ENCODE data around the gene TUBB1. TPM values are rescaled to one million over a fixed set of nuclear protein-coding genes. Genes with fewer than 3 reads are reported as not detected.

TUBB1 gene
- total and polyA plus RNA-seq, 2 of the 13 experiments (the other 11 are each of a cell fraction or from before 2014, with no cell fraction given): 0.11 to 57.6 TPM

DNA sequence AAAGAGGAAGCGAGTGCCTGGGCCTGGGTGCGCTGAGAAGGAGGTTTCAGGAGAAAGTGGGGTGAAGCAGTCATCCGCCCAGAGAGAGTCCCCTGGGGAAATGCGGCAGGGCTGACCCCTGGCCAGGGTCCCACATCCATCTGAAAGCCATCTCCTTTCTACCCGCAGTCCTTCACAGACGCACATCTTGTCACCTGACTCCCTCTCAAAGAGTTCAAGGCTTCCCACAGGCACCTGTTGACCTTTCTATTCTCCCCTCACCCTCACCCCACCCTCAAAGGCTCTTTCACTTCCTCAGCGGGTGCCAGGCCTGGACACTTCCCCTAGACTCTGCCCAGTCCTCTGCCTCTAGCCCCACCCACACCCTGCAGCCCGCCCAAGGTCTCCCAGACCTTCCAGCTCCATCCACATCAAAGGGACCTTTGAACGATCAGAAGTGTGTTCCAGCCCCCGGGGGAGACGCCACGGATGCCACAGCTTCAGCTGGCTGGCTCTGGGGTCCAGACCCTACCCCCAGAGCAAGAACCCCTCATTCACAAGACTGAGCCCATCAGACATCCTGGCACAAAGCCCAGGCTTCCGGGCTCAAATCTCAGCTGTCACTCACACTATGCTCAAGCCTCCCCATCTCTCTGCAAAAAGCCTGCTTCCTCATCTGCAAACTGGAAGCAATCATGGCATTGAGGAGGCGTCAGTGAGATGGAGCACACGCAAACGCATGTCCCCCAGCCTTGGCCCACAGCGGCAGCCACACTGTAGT is 14.3 kb upstream of the TUBB1 start:
- Histone ChIP-seq H3K27me3 (ENCODE audit: control insufficient read depth in 1 of 2, insufficient read depth in 2 of 2, low read length in 2 of 2) (peaks cover 2 to 27% of the 10 kb centered on the region in 2 experiments), H4K20me1 (ENCODE audit: insufficient read depth, low read length) (no peaks in the 10 kb centered on the region), H2AFZ (ENCODE audit: low read length) (no peak overlapping the region), H3K4me3 (replicated peaks in 1 of 3; ENCODE audit: insufficient read depth in 1 of 3, low read depth in 2 of 3, low read length in 3 of 3) (peak overlapping the region; percentile 13 to 73 (median 20); a peak in 5 of 6 replicates), H3K27ac (ENCODE audit: extremely low read length, insufficient read depth, low read length) (no peak overlapping the region), H3K4me1 (ENCODE audit: insufficient read depth, low read length) (peaks cover 86% of the 10 kb centered on the region), H3K36me3 (replicated peaks in 1 of 2; ENCODE audit: control insufficient read depth in 1 of 2, insufficient read depth in 2 of 2, low read length in 2 of 2) (no peaks in the 10 kb centered on the region), H3K79me2 (ENCODE audit: insufficient read depth, low read length) (no peaks in the 10 kb centered on the region), H3K9ac (ENCODE audit: insufficient read depth, low read depth, low read length) (no peak overlapping the region; the same call in 1 of the 2 replicates), H3K9me3 (ENCODE audit: low read length) (no peaks in the 10 kb centered on the region), H3K4me2 (ENCODE audit: low read depth, low read length) (peak overlapping the region; percentile 90)
- 16% methylated on average over 17 of the region's 17 CpGs for WGBS (ENCODE audit: low lambda C conversion rate)
- BruUV-seq (replicated peaks): no TSS peak
- ChIA-PET POLR2A (interaction anchor here (0.8 to 2.1 kb wide), 6 partner anchors 9 to 27 kb away, joined by 3 to 9 read pairs (median 4); partner anchors contain the start of genes ATP5F1E and NELFCD), CTCF (ENCODE audit: low intra/inter-chr PET ratio, low total read pairs) (no interaction called here)
- DNase-seq (ENCODE audit: low spot score) (peak; percentile 71), FAIRE-seq (peak; percentile 39), ATAC-seq (peak; percentile 65)
- in situ Hi-C loops (cut with HindIII; ENCODE audit: extremely low pct_ligation_motif_present, low pct_unique_long_range_greater_than_20kb) (no loop called here), intact Hi-C loops (cut with micrococcal nuclease; ENCODE audit: unreplicated experiment) (loop anchor here (1.0 kb wide), 1 partner anchor 11 kb away; no protein-coding TSS in a partner anchor)
- TF ChIP-seq TOPORS (CRISPR knock-in tag; IDR thresholded peaks at IDR 0.05) (0 out of 2 replicates have a peak, but pooled peaks have one; percentile 30), ZNF333 (CRISPR knock-in tag; IDR thresholded peaks at IDR 0.05; ENCODE audit: borderline replicate concordance) (0 out of 2 replicates have a peak, but pooled peaks have one; percentile 42), STAG1 (CRISPR knock-in tag; IDR thresholded peaks at IDR 0.05) (peak; percentile 3; the same call in 1 of the 2 replicates), MYC (CRISPR knock-in tag; IDR thresholded peaks at IDR 0.05; ENCODE audit: borderline replicate concordance) (peak; percentile 8; the same call in 1 of the 2 replicates), EP300 (IDR thresholded peaks at IDR 0.05; ENCODE audit: low read depth in 2 of 2, low read length in 2 of 2) (peak in 1 of 2 experiments; percentile 42; a peak in 2 of 4 replicates), EP300 (CRISPR knock-in tag; IDR thresholded peaks at IDR 0.05; ENCODE audit: borderline replicate concordance) (peak; percentile 15; the same call in 1 of the 2 replicates), DPF2 (CRISPR knock-in tag; IDR thresholded peaks at IDR 0.05; ENCODE audit: borderline replicate concordance, low read depth) (peak; percentile 39; the same call in 1 of the 2 replicates), HNF4A (CRISPR knock-in tag; IDR thresholded peaks at IDR 0.05) (peak; percentile 51; the same call in 1 of the 2 replicates), ISL2 (CRISPR knock-in tag; IDR thresholded peaks at IDR 0.05) (0 out of 2 replicates have a peak, but pooled peaks have one; percentile 45), NCOA2 (CRISPR knock-in tag; IDR thresholded peaks at IDR 0.05) (peak; percentile 31; the same call in 1 of the 2 replicates), HDAC1 (CRISPR knock-in tag; IDR thresholded peaks at IDR 0.05) (peak; percentile 60), HOMEZ (CRISPR knock-in tag; IDR thresholded peaks at IDR 0.05; ENCODE audit: low read depth) (peak; percentile 57; the same call in 1 of the 2 replicates), GABPA (IDR thresholded peaks at IDR 0.05; ENCODE audit: low read depth, low read length) (no peak), GABPA (CRISPR knock-in tag; IDR thresholded peaks at IDR 0.05; ENCODE audit: low read depth) (0 out of 2 replicates have a peak, but pooled peaks have one; percentile 17), SOX13 (IDR thresholded peaks at IDR 0.05) (no peak), SOX13 (CRISPR knock-in tag; conservative IDR thresholded peaks at IDR 0.05 in 1 of 2, IDR thresholded peaks at IDR 0.05 in 1 of 2) (peak in 1 of 2 experiments; percentile 40; a peak in 1 of 4 replicates), NFYC (CRISPR knock-in tag; IDR thresholded peaks at IDR 0.05) (no peak), GZF1 (CRISPR knock-in tag; IDR thresholded peaks at IDR 0.05) (no peak), ZNF501 (CRISPR knock-in tag; IDR thresholded peaks at IDR 0.05) (peak; percentile 85), ZMYM3 (CRISPR knock-in tag; IDR thresholded peaks at IDR 0.05) (peak; percentile 91)
- TF ChIP-seq, protein P1, sequence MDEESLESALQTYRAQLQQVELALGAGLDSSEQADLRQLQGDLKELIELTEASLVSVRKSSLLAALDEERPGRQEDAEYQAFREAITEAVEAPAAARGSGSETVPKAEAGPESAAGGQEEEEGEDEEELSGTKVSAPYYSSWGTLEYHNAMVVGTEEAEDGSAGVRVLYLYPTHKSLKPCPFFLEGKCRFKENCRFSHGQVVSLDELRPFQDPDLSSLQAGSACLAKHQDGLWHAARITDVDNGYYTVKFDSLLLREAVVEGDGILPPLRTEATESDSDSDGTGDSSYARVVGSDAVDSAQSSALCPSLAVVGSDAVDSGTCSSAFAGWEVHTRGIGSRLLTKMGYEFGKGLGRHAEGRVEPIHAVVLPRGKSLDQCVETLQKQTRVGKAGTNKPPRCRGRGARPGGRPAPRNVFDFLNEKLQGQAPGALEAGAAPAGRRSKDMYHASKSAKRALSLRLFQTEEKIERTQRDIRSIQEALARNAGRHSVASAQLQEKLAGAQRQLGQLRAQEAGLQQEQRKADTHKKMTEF (CRISPR knock-in tag; IDR thresholded peaks at IDR 0.05): peak; percentile 65; the same call in 1 of the 2 replicates
